HEK293T (cell line): ENCODE measurements around the gene IFT52.

Source experiments
- CTCF ChIA-PET: fragments of 350-600 bp; formaldehyde crosslinking; extraction: SDS; loops from one replicate; lab custom pipeline; 2021; ENCODE audit warnings: antibody characterized with exemption, inconsistent platforms; lab: Yijun Ruan, JAX
- POLR2A ChIA-PET: fragments of 350-600 bp; formaldehyde crosslinking; extraction: SDS; loops from one replicate; lab custom pipeline; 2020; ENCODE audit warnings: antibody characterized with exemption, inconsistent platforms; lab: Yijun Ruan, JAX
- DNase-seq: peaks from one replicate; pipeline ENCODE4 v3.0.0; 2012; ENCODE audit warnings: mixed read lengths; ENCODE audit errors: extremely low spot score
- ARNT ChIP-seq: fragments of 450-650 bp; IDR thresholded peaks from 2 replicates; pipeline ENCODE4 v1.6.1; 2017; ENCODE audit warnings: mild to moderate bottlenecking
- BHLHE40 ChIP-seq: fragments of 450-650 bp; IDR thresholded peaks from 2 replicates; pipeline ENCODE4 v1.6.1; 2016; ENCODE audit warnings: mild to moderate bottlenecking, moderate library complexity, borderline replicate concordance
- CTBP1 ChIP-seq: fragments of 450-650 bp; IDR thresholded peaks from 2 replicates; pipeline ENCODE4 v1.6.1; 2016; ENCODE audit warnings: borderline replicate concordance
- ELF4 ChIP-seq: fragments of 450-650 bp; IDR thresholded peaks from 2 replicates; pipeline ENCODE4 v1.6.1; 2017; ENCODE audit warnings: antibody characterized with exemption
- FOXA1 ChIP-seq: fragments of 450-650 bp; IDR thresholded peaks from 2 replicates; pipeline ENCODE4 v1.6.1; 2016; ENCODE audit warnings: mild to moderate bottlenecking
- FOXK2 ChIP-seq: fragments of 450-650 bp; IDR thresholded peaks from 2 replicates; pipeline ENCODE4 v1.6.1; 2016; ENCODE audit warnings: mild to moderate bottlenecking
- FOXM1 ChIP-seq: fragments of 450-650 bp; IDR thresholded peaks from 2 replicates; pipeline ENCODE4 v1.6.1; 2017; ENCODE audit warnings: mild to moderate bottlenecking, borderline replicate concordance
- HDGF ChIP-seq: fragments of 450-650 bp; IDR thresholded peaks from 2 replicates; pipeline ENCODE4 v1.6.1; 2017; ENCODE audit warnings: antibody characterized with exemption, borderline replicate concordance
- L3MBTL2 ChIP-seq: fragments of 450-650 bp; conservative IDR thresholded peaks from 2 replicates; pipeline ENCODE4 v1.6.1; 2016; ENCODE audit warnings: mild to moderate bottlenecking
- LEF1 ChIP-seq: fragments of 450-650 bp; IDR thresholded peaks from 2 replicates; pipeline ENCODE4 v1.6.1; 2017; ENCODE audit warnings: mild to moderate bottlenecking, borderline replicate concordance
- NFRKB ChIP-seq: fragments of 450-650 bp; IDR thresholded peaks from 2 replicates; pipeline ENCODE4 v1.6.1; 2016; ENCODE audit warnings: mild to moderate bottlenecking, moderate library complexity
- PKNOX1 ChIP-seq: fragments of 450-650 bp; IDR thresholded peaks from 2 replicates; pipeline ENCODE4 v1.6.1; 2016
- SP1 ChIP-seq: fragments of 450-650 bp; IDR thresholded peaks from 2 replicates; pipeline ENCODE4 v1.6.1; 2017
- SUZ12 ChIP-seq: fragments of 450-650 bp; IDR thresholded peaks from 2 replicates; pipeline ENCODE4 v1.6.1; 2016; ENCODE audit warnings: mild to moderate bottlenecking
- TARDBP ChIP-seq: fragments of 450-650 bp; IDR thresholded peaks from 2 replicates; pipeline ENCODE4 v1.6.1; 2016
- ZNF384 ChIP-seq: fragments of 450-650 bp; IDR thresholded peaks from 2 replicates; pipeline ENCODE4 v1.6.1; 2016

IFT52 gene

GRCh38 chr20:43570496-43570895 lies 20.2 kb upstream of the IFT52 start:
- TF ChIP-seq HDGF, result no peak
- no peak for TF ChIP-seq PKNOX1
- TF ChIP-seq FOXK2, result no peak
- TF ChIP-seq L3MBTL2, result no peak
- no peak for TF ChIP-seq SUZ12
- TF ChIP-seq CTBP1, result no peak
- TF ChIP-seq ZNF384, result no peak
- TF ChIP-seq TARDBP, result no peak
- TF ChIP-seq SP1, result no peak
- TF ChIP-seq FOXA1, result no peak
- no peak for TF ChIP-seq FOXM1
- ChIA-PET CTCF (interaction anchor here (1.1 kb wide), 1 partner anchor 33 kb away, joined by 3 read pairs; no protein-coding TSS in a partner anchor), POLR2A (no interaction called here)
- no peak for DNase-seq

- POLR2A ChIA-PET, result no interaction called here
- DNase-seq, result no peak
- TF ChIP-seq ZNF384, result no peak
- no peak for TF ChIP-seq FOXA1
- TF ChIP-seq BHLHE40, result no peak
- TF ChIP-seq FOXM1, result no peak
- no peak for TF ChIP-seq ARNT
- no peak for TF ChIP-seq LEF1
- no peak for TF ChIP-seq PKNOX1
- no peak for TF ChIP-seq CTBP1
- TF ChIP-seq ELF4, result no peak
- TF ChIP-seq FOXK2, result no peak
- no peak for TF ChIP-seq TARDBP
- TF ChIP-seq SP1, result no peak
- TF ChIP-seq HDGF, result no peak
- CTCF ChIA-PET, result interaction anchor here (1.1 kb wide), 1 partner anchor 33 kb away, joined by 3 read pairs; no protein-coding TSS in a partner anchor
These were observed 19.4 kb upstream of the IFT52 start for GRCh38 chr20:43571310-43571709.

- CTCF ChIA-PET, result interaction anchor here (1.1 kb wide), 1 partner anchor 34 kb away, joined by 3 read pairs; no protein-coding TSS in a partner anchor
These were observed 19.0 kb upstream of the IFT52 start for GRCh38 chr20:43571771-43572170.

GRCh38 chr20:43572891-43573290 lies 17.8 kb upstream of the IFT52 start:
- TF ChIP-seq SUZ12 (no peak), L3MBTL2 (no peak), FOXM1 (no peak), SP1 (no peak), HDGF (no peak), ZNF384 (no peak), NFRKB (no peak), LEF1 (no peak), FOXK2 (no peak), ARNT (no peak), PKNOX1 (no peak)
- no peak for DNase-seq
- ChIA-PET POLR2A (no interaction called here), CTCF (no interaction called here)

More at GRCh38 chr20:43571771-43572170, 19.0 kb upstream of the IFT52 start:
- TF ChIP-seq CTBP1, result no peak
- no peak for TF ChIP-seq FOXK2
- no peak for TF ChIP-seq L3MBTL2
- no peak for TF ChIP-seq SUZ12
- TF ChIP-seq HDGF, result no peak
- POLR2A ChIA-PET, result no interaction called here
- no peak for DNase-seq

GRCh38 chr20:43576108-43576507 lies 14.6 kb upstream of the IFT52 start:
- TF ChIP-seq CTBP1, result no peak
- no peak for TF ChIP-seq FOXK2
- TF ChIP-seq SUZ12, result no peak
- TF ChIP-seq HDGF, result no peak
- DNase-seq, result no peak
- ChIA-PET CTCF (no interaction called here), POLR2A (interaction anchor here (1.0 kb wide), 1 partner anchor 15 kb away, joined by 4 read pairs; the partner anchor contains the start of gene IFT52)

GRCh38 chr20:43579861-43580793 lies 10.6 kb upstream of the IFT52 start:
- POLR2A ChIA-PET, result interaction anchor here (1.2 kb wide), 1 partner anchor 11 kb away, joined by 3 read pairs; the partner anchor contains the start of gene IFT52
- CTCF ChIA-PET, result no interaction called here
- no peak for TF ChIP-seq PKNOX1
- TF ChIP-seq ZNF384, result no peak
- no peak for TF ChIP-seq BHLHE40
- no peak for TF ChIP-seq CTBP1
- no peak for TF ChIP-seq FOXM1
- TF ChIP-seq SUZ12, result no peak
- no peak for TF ChIP-seq ELF4
- no peak for TF ChIP-seq TARDBP
- no peak for TF ChIP-seq HDGF
- no peak for TF ChIP-seq LEF1
- TF ChIP-seq FOXA1, result no peak
- no peak for TF ChIP-seq NFRKB
- TF ChIP-seq SP1, result no peak
- TF ChIP-seq L3MBTL2, result no peak
- no peak for TF ChIP-seq ARNT
- no peak for DNase-seq
